ENCODE results near the gene GPC6. TPM values are rescaled to one million over a fixed set of nuclear protein-coding genes. Genes with fewer than 3 reads are reported as not detected.
A peak's percentile ranks its signal among the peaks of the same experiment; 100 is the strongest.

Gene GPC6
- total and polyA plus RNA-seq, 10 donors, result 0.22 to 9.3 (median 4.5) TPM

GRCh38 chr13:94327318-94327717 is 1100.7 kb downstream of the GPC6 start:
- Histone ChIP-seq H3K4me1 (peaks cover 24 to 86% (median 54%) of the 10 kb centered on the region in 6 donors), H3K4me3 (no peak overlapping the region), H3K9me3 (no peaks in the 10 kb centered on the region), H3K27me3 (replicated peaks in 1 of 7) (no peaks in the 10 kb centered on the region), H3K27ac (peak overlapping the region in 4 of 8 donors; percentile 42 to 74 (median 54)), H3K36me3 (no peaks in the 10 kb centered on the region)
- DNase-seq, result no peak
- 12 to 21% (median 15%) methylated on average over 6 of the region's 6 CpGs for WGBS, 5 donors
- intact Hi-C loops (cut with DNase I; ENCODE audit: low total_unique reads), result no loop called here
- TF ChIP-seq CTCF (IDR thresholded peaks at IDR 0.05 in 8 of 11, conservative IDR thresholded peaks at IDR 0.05 in 3 of 11) (no peak), POLR2AphosphoS5 (IDR thresholded peaks at IDR 0.05) (no peak), POLR2A (IDR thresholded peaks at IDR 0.05) (no peak)

GRCh38 chr13:94328381-94329041 is 1101.9 kb downstream of the GPC6 start:
- Histone ChIP-seq H3K27ac (peak overlapping the region in 3 of 8 donors; percentile 42 to 74 (median 57)), H3K27me3 (replicated peaks in 1 of 7) (no peaks in the 10 kb centered on the region), H3K4me1 (peaks cover 18 to 75% (median 50%) of the 10 kb centered on the region in 6 donors), H3K4me3 (no peak overlapping the region), H3K36me3 (no peaks in the 10 kb centered on the region), H3K9me3 (no peaks in the 10 kb centered on the region)
- WGBS, 5 donors, result 89 to 96% (median 91%) methylated on average over 13 of the region's 13 CpGs
- no peak for DNase-seq
- TF ChIP-seq CTCF (IDR thresholded peaks at IDR 0.05 in 8 of 11, conservative IDR thresholded peaks at IDR 0.05 in 3 of 11), result no peak
- TF ChIP-seq POLR2AphosphoS5 (IDR thresholded peaks at IDR 0.05), result no peak
- TF ChIP-seq POLR2A (IDR thresholded peaks at IDR 0.05), result no peak
- intact Hi-C loops (cut with DNase I; ENCODE audit: low total_unique reads), result no loop called here

- Histone ChIP-seq H3K9me3 (no peaks in the 10 kb centered on the region), H3K4me1 (peaks cover 18 to 67% (median 43%) of the 10 kb centered on the region in 6 donors), H3K36me3 (no peaks in the 10 kb centered on the region), H3K27ac (peak overlapping the region in 2 of 8 donors; percentile 9 to 42), H3K4me3 (no peak overlapping the region), H3K27me3 (replicated peaks in 1 of 7) (no peaks in the 10 kb centered on the region)
- no peak for DNase-seq
- intact Hi-C loops (cut with DNase I; ENCODE audit: low total_unique reads), result no loop called here
- 72 to 79% (median 75%) methylated on average over 7 of the region's 7 CpGs for WGBS, 5 donors
- no peak for TF ChIP-seq CTCF (IDR thresholded peaks at IDR 0.05 in 8 of 11, conservative IDR thresholded peaks at IDR 0.05 in 3 of 11)
Measured at GRCh38 chr13:94329277-94329676, 1102.7 kb downstream of the GPC6 start.

GRCh38 chr13:94329754-94330551 is 1103.3 kb downstream of the GPC6 start:
- Histone ChIP-seq H3K4me3 (no peak overlapping the region), H3K4me1 (peaks cover 18 to 60% (median 36%) of the 10 kb centered on the region in 6 donors), H3K27ac (peak overlapping the region in 3 of 8 donors; percentile 9 to 42 (median 29)), H3K27me3 (replicated peaks in 1 of 7) (no peaks in the 10 kb centered on the region), H3K9me3 (no peaks in the 10 kb centered on the region), H3K36me3 (no peaks in the 10 kb centered on the region)
- 60 to 70% (median 62%) methylated on average over 7 of the region's 7 CpGs for WGBS, 5 donors
- DNase-seq, result no peak
- intact Hi-C loops (cut with DNase I; ENCODE audit: low total_unique reads), result no loop called here
- TF ChIP-seq POLR2AphosphoS5 (IDR thresholded peaks at IDR 0.05), result no peak
- TF ChIP-seq POLR2A (IDR thresholded peaks at IDR 0.05), result no peak
- TF ChIP-seq CTCF (IDR thresholded peaks at IDR 0.05 in 8 of 11, conservative IDR thresholded peaks at IDR 0.05 in 3 of 11), result no peak
